Measurements from ENCODE around the gene XYLT1.
"Not testable (repeated sequence)": the region's sequence is repeated elsewhere in the genome, so short reads cannot be mapped to it uniquely, and the experiment has no call there.

Gene XYLT1

DNA sequence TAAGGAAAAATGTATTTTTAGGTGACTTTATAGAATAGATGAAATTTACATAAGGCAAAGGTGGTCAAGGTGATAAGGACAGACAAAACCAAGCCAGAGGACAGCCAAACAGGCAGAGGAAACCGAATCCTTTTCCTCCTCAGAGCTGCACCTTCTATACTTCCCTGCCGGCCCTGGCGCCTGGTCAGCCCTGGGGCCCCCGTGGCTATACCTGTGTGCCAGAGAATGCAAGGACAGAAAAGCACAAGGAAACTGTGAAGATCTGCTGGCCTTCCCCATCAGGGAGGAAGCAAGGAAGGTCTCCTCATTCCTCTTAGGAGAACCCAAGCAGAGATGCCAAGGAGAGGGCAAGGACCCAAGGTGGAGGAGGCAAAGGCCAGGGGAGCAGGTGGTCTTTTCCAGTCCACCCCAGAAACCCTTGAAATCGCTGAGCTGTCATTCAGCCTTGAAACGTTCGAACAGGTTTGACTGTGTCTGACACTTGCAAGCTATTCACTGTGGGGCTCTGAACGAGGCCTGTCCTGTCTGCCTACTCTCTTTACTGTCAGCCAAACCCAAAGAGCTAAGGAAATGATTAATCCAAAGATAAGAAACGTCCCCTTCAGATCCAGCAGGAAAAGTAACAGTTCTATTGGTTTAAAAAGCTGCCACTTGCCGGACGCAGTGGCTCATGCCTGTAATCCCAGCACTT is 114.4 kb downstream of the XYLT1 start:
- DNase-seq (ENCODE audit: low read depth in 2 of 2) = no peak

GRCh38 chr16:17354685-17355084 is 116.1 kb downstream of the XYLT1 start:
- DNase-seq (ENCODE audit: low read depth in 2 of 2) = no peak

- DNase-seq (ENCODE audit: low read depth in 2 of 2) = no peak
These were observed 116.6 kb downstream of the XYLT1 start for GRCh38 chr16:17354141-17354601.

- no peak for DNase-seq (ENCODE audit: low read depth in 2 of 2)
These were observed 117.2 kb downstream of the XYLT1 start for GRCh38 chr16:17353561-17353960.

DNA sequence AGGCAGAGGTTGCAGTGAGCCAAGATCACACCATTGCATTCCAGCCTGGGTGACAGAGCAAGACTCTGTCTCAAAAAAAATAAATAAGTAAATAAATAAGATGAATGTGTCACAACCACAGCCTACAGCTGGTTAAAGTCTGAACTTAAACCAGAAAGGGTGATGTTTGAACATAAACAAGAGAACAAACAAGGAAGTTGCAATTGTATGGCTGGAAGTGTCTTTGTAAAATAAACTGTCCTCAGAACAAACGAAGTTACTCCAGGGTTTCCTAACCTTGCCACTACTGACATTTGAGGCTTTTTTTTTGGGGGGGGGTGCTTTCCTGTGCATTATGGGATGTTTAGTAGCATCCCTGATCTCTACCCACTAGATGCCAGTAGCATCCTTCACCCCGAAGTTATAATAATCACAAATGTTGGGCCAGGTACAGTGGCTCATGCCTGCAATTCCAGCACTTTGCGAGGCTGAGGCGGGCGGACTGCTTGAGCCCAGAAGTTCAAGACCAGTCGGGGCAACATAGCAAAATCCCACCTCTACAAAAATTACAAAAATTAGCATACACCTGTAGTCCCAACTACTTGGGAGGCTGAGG is 119.2 kb downstream of the XYLT1 start:
- DNase-seq (ENCODE audit: low read depth in 2 of 2) = no peak

GRCh38 chr16:17350207-17350606 is 120.6 kb downstream of the XYLT1 start:
- no peak for DNase-seq (ENCODE audit: low read depth in 2 of 2)

DNA sequence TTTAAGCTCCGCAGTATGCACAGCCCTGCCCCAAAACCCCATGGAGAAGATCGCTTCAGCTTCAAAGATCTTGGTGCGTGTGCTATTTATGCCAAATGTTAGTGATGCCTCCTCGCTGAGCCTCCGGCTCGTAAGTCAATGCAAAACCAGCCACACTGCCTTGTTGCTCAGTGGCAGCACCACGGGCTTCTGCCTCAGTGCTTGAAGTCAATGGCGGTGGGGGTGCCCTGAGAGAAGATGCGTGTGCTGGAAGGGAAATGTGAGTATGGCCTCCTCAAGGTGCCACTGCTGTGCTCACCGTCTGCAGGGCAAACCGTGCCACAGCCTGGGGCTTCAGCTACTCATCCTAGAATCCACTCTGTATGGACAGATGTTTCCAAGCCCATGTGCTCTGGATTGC is 121.9 kb downstream of the XYLT1 start:
- DNase-seq (ENCODE audit: low read depth in 2 of 2) = no peak

DNA sequence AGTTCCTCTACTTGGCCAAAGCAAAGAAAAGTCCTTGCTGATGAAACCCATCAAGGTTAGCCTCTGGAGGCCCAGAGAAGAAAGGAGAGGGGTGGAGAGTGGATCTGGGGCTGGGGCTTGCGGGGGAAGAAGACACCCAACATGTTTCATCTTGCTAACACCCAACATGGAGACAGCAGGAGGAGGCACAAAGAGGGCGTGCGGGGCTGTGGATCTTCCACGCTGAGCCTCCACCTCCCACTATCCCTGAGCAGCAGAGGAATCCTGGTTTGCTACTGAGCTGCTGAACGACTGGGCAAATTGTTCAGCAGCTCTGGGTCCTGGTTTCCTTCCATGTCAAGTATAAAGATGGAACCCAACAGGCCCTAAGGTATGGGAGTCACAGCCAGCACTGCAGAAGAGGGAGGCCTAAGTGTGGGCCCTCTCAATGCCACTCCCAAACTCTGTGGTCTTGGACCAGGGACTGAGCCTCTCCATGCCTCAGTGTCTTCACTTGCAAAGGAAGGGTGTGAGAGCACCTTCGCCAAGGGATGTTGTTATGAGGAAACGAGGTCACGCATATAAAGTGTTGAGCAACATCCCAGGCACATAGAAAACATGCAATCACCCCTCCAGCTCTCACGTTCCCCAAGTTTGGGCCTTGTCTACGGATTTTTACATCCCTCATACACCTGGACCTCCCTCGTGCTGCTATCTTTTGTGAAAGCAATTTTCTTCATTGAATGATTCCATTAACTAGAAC is 122.5 kb downstream of the XYLT1 start:
- DNase-seq (ENCODE audit: low read depth in 2 of 2) = no peak

DNA sequence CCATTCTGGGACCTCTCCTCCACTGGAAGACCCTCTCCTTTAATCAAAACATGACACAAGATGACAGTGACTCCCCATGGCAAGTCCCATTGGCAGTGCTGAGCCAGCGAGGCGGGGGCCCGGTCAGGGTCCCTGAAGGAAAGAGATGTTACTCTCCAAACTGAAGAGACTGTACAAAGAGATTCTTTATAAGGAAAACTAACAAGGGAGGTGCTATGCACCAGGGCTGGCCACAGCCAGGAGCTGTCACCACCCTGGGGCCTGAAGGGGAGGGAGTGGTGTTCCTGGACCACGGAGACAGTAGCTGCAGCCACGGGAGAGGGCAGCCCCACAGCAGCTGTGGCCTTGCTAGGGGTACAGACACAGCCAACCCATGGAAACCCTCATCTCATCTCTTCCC is 123.1 kb downstream of the XYLT1 start:
- DNase-seq (ENCODE audit: low read depth in 2 of 2) = no peak

DNA sequence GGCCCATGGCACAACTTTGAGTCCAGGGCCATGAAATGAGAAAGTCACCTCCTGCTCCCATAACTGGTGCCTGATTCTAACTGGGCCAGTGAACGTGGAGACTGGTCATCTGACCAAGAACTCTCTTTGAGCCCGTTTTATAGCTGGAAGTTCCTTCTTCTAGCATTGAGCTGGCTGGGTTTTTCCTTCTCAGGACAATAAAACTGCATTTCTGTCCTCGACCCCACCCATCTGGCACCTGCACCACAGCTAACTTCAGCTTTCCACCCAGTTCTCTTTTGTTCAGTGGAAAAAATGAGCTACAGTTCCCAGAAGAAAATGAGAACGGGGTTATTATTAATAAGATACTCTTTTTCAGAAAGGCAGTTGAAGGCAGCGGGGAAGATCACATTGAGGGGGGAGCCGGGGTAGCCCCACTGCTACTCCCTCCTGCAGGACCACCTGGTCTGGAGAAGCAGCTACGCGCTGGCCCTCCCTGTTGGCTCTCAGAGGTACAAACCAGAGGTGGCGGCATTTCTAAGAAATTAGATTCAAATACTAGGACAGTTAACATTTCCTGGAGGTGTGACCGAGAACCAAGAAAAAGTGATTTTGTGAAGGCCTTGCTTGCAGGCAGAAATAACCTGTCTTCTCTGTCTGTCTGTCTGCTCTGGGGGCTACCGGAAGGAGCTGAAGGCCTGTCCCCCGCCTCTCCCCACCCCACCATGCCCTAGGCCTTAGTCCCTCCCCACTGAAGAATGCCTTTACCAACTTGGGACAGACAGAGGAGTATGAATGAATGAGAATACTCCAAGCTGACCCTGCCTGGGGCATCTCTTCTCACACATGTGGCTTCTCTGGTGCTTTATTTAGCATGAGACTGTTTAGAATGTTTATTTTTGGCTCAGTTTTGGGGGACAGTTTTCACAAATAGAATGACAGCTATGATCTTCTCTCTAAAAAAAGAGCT is 123.9 kb downstream of the XYLT1 start:
- DNase-seq (ENCODE audit: low read depth in 2 of 2) = no peak

DNA sequence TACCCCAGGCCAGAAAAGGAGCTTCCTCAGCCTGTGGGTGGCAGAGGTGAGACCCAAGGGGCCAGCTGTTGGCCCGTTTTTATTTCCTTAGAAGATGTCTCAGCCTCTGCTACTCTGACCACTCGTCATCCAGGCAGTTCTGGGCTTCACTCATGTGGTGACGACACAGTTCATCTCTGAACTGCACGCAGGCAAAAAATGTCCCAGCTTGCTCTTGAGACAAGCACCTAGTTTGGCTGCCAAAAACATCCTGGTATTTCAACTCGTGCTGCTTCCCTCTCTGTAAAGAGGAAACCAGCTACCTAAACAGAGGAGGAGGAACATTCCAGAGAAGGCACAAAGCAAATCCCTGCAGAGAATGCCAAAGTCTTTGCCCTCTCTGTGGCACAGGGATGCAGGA is 125.7 kb downstream of the XYLT1 start:
- DNase-seq (ENCODE audit: low read depth in 2 of 2) = no peak

DNA sequence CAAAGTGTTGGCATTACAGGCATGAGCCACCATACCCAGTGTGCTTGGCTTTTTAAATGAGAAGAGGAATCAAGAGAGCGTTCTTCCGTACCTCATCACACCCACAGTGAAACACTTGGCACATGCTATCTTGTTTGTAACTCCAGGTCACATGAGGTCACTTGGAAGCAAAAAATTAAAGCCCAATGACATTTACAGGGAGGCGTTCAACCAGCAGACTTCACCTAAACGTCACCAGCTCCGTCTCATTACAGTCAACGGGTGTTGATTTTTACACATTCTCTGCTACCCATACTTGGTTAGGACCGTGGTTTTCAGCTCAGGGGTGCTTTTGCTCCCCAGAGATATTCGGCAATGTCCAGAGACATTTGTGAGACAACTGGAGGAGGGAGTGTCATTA is 127.0 kb downstream of the XYLT1 start:
- DNase-seq (ENCODE audit: low read depth in 2 of 2) = no peak

DNA sequence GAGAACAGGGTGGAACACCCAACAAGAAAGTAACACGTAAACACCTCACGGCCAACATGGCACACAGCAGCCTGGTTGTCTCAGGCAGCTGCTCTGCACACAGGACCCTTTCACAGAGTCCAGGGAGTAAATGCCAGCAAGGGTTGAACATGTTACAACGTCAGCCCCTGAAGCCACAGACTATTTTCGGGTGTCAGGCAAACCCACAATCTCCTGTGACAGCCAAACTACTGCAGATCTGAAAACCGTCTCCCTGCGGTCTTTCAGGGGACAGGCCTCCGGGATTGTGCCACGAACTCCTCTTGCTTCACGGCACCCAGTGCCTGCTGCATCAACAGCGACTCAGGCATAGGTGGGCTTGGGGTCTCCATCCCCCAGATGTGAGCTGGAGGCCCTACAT is 127.7 kb downstream of the XYLT1 start:
- DNase-seq (ENCODE audit: low read depth in 2 of 2) = no peak

GRCh38 chr16:17342031-17342430 is 128.7 kb downstream of the XYLT1 start:
- DNase-seq (ENCODE audit: low read depth in 2 of 2) = no peak

DNA sequence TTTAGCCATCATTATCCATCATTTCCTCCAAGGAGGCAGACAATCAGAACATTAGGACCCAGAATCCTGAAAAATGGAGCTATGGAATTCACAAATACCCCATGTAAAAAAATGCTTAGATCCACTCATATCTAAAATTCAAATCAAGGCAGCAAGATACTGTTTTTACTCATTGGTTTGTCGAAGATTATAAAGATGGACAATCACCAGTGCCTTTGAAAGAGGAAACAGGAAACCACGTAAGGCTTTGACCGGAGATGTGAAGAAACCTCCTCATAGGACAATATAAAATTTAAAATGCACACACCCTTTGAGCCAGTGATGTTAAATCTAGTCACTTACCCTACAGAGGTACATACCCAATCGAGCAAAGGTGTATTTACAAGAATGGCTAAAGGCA is 130.0 kb downstream of the XYLT1 start:
- DNase-seq (ENCODE audit: low read depth in 2 of 2) = no peak

- no peak for DNase-seq (ENCODE audit: low read depth in 2 of 2)
These were observed 130.8 kb downstream of the XYLT1 start for GRCh38 chr16:17339764-17340541.

GRCh38 chr16:17338244-17338643 is 132.5 kb downstream of the XYLT1 start:
- DNase-seq (ENCODE audit: low read depth in 2 of 2) = no peak

DNA sequence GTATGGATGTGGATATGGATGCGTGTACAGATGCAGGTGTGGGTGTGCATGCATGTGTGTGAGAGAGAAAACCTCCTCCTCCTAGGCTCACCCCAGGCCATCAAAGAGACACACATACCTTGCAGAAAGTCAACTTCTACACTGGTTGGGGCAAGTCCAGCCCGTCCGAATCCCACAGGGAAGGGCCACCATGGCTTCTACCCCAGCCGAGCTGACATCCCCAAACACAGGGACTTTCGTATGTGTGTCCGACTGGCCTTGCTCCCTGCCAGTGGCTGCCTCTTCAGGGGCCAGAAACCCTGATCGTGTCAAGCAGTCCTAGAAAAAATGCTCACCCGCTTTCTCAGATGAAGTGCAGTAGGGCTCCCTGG is 134.2 kb downstream of the XYLT1 start:
- DNase-seq (ENCODE audit: low read depth in 2 of 2) = no peak

- DNase-seq (ENCODE audit: low read depth in 2 of 2) = no peak
These were observed 134.8 kb downstream of the XYLT1 start for GRCh38 chr16:17335826-17336529.

GRCh38 chr16:17335406-17335805 is 135.4 kb downstream of the XYLT1 start:
- DNase-seq (ENCODE audit: low read depth in 2 of 2) = not testable (repeated sequence)

DNA sequence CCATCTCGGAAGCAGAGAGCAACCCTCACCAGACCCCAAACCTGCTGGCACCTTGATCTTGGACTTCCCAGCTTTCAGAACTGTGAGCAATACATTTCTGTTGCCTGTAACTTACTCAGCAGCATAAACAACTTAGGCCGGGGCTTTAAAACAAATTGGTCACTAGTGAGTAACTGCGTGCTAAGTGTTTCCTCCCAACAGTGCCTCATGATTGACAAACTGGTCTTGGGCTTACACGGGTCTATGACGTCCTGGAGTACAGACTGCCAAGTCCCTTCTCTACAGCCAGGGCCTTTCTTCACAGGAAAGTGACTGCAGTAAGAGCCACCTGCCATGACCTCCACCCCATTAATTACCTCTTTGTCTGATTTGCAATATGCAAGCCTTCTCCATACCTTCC is 136.7 kb downstream of the XYLT1 start:
- no peak for DNase-seq (ENCODE audit: low read depth in 2 of 2)
